Esophagus squamous epithelium (tissue), 4 donors: ENCODE measurements around the gene SYNE3.

ENCODE experiments used
- CTCF ChIP-seq, 6 experiments: fragments of 450-650 bp in 4 of 6; fragments of 200-600 bp in 2 of 6; sonication (generic) in 2 of 6; IDR thresholded peaks; one replicate each; pipeline ENCODE4 v1.5.1; 2016 to 2019; ENCODE audit warnings: antibody characterized with exemption in 6 of 6, mild to moderate bottlenecking in 4 of 6, moderate library complexity in 4 of 6
- POLR2A ChIP-seq, 4 donors: fragments of 450-650 bp; IDR thresholded peaks; one replicate each; pipeline ENCODE4 v1.6.1; 2017; ENCODE audit warnings: antibody characterized with exemption in 4 of 4, mild to moderate bottlenecking in 4 of 4, moderate library complexity in 3 of 4

GRCh38 chr14:95533822-95534221 lies 17.4 kb upstream of the SYNE3 start:
- TF ChIP-seq CTCF (IDR thresholded peaks at IDR 0.05) (no peak), POLR2A (IDR thresholded peaks at IDR 0.05) (no peak)
